HG03159 (cell line): ENCODE measurements around the gene HNRNPF.
A peak's percentile ranks its signal among the peaks of the same experiment; 100 is the strongest.
"Not testable (repeated sequence)": the region's sequence is repeated elsewhere in the genome, so short reads cannot be mapped to it uniquely, and the experiment has no call there.

Source experiments
- ATAC-seq: cut with Tn5 transposase; IDR thresholded peaks from one replicate; pipeline ENCODE4 v1.9.1; 2021; ENCODE audit warnings: mild to moderate bottlenecking, moderate library complexity; ENCODE audit not compliant: unreplicated experiment

Gene HNRNPF

GRCh38 chr10:43396928-43397624 lies 11.9 kb downstream of the HNRNPF start:
- ATAC-seq, result peak; percentile 87

GRCh38 chr10:43396061-43396927 lies 12.7 kb downstream of the HNRNPF start:
- peak; percentile 39 for ATAC-seq

GRCh38 chr10:43395571-43396060 lies 13.4 kb downstream of the HNRNPF start:
- no peak for ATAC-seq

GRCh38 chr10:43394868-43395267 lies 14.1 kb downstream of the HNRNPF start:
- ATAC-seq, result no peak

GRCh38 chr10:43393606-43394360 lies 15.2 kb downstream of the HNRNPF start:
- ATAC-seq, result no peak

- ATAC-seq, result not testable (repeated sequence)
These were observed 15.8 kb downstream of the HNRNPF start for GRCh38 chr10:43393186-43393585.

- no peak for ATAC-seq
These were observed 16.2 kb downstream of the HNRNPF start for GRCh38 chr10:43392748-43393147.

- ATAC-seq, result no peak
These were observed 17.5 kb downstream of the HNRNPF start for GRCh38 chr10:43391496-43391895.

- no peak for ATAC-seq
These were observed 18.2 kb downstream of the HNRNPF start for GRCh38 chr10:43390759-43391158.

- no peak for ATAC-seq
These were observed 18.7 kb downstream of the HNRNPF start for GRCh38 chr10:43390333-43390732.

GRCh38 chr10:43389867-43390266 lies 19.1 kb downstream of the HNRNPF start:
- ATAC-seq, result no peak

- no peak for ATAC-seq
These were observed 21.3 kb downstream of the HNRNPF start for GRCh38 chr10:43387678-43388032.

GRCh38 chr10:43386981-43387677 lies 21.9 kb downstream of the HNRNPF start:
- ATAC-seq, result no peak

GRCh38 chr10:43386549-43386948 lies 22.4 kb downstream of the HNRNPF start:
- no peak for ATAC-seq

- no peak for ATAC-seq
These were observed 23.5 kb downstream of the HNRNPF start for GRCh38 chr10:43385412-43386004.

GRCh38 chr10:43384252-43385221 lies 24.4 kb downstream of the HNRNPF start:
- ATAC-seq, result no peak

- ATAC-seq, result no peak
These were observed 25.6 kb downstream of the HNRNPF start for GRCh38 chr10:43383204-43383971.

GRCh38 chr10:43380610-43381222 lies 28.3 kb downstream of the HNRNPF start:
- no peak for ATAC-seq
